Panc1 (cell line): ENCODE measurements around the gene SURF2. TPM values are rescaled to one million over a fixed set of nuclear protein-coding genes. Genes with fewer than 3 reads are reported as not detected.
"Not testable (repeated sequence)": the region's sequence is repeated elsewhere in the genome, so short reads cannot be mapped to it uniquely, and the experiment has no call there.

Experiments
- ATAC-seq: fragments of 200-7000 bp; cut with Tn5 transposase; 2 replicates; pipeline ENCODE4 v1.9.1; 2020; ENCODE audit warnings: mild to moderate bottlenecking, moderate library complexity
- BruUV-seq: library from RNA; stranded (reverse); fragments of 400-500 nt; replicated peaks from 2 replicates; lab custom pipeline; 2021; lab: Mats Ljungman, UMichigan
- CTCF ChIA-PET: fragments of 300-600 bp; sonication (Branson Sonifier 250); formaldehyde crosslinking; loops from one replicate; lab custom pipeline; 2022; ENCODE audit warnings: antibody characterized with exemption; lab: Charles Lee
- POLR2A ChIA-PET: fragments of 300-600 bp; sonication (Branson Sonifier 250); formaldehyde crosslinking; loops from one replicate; lab custom pipeline; 2022; ENCODE audit warnings: antibody characterized with exemption; lab: Charles Lee
- DNase-seq: peaks from one replicate; pipeline ENCODE4 v3.0.0-alpha.2; 2010; ENCODE audit warnings: low read depth, low spot score
- H3K27ac ChIP-seq: 2 replicates; pipeline ENCODE4 v1.5.1; 2011; ENCODE audit warnings: mild to moderate bottlenecking, low read length, inconsistent platforms
- H3K27me3 ChIP-seq: fragments of 200-500 bp; sonication (Bioruptor generic); 2 replicates; pipeline ENCODE4 v1.6.0; 2014; ENCODE audit warnings: low read length, inconsistent platforms; ENCODE audit not compliant: control insufficient read depth, insufficient read depth
- H3K36me3 ChIP-seq: fragments of 200-500 bp; sonication (Bioruptor generic); 2 replicates; pipeline ENCODE4 v1.5.1; 2014; ENCODE audit warnings: inconsistent platforms, mild to moderate bottlenecking, low read length, moderate library complexity; ENCODE audit not compliant: control insufficient read depth, insufficient read depth
- H3K4me1 ChIP-seq: 2 replicates; pipeline ENCODE4 v1.5.1; 2011; ENCODE audit warnings: inconsistent platforms, mild to moderate bottlenecking, low read length, moderate library complexity; ENCODE audit not compliant: control insufficient read depth, insufficient read depth
- H3K4me3 ChIP-seq, 2 experiments: 2 replicates each; pipeline ENCODE4 v1.5.1; 2011 to 2012; ENCODE audit warnings: low read depth in 2 of 2, low read length in 2 of 2, mild to moderate bottlenecking in 2 of 2, inconsistent platforms in 1 of 2, moderate library complexity in 1 of 2
- H3K9me3 ChIP-seq: fragments of 200-500 bp; sonication (Bioruptor generic); 2 replicates; pipeline ENCODE4 v1.5.1; 2014; ENCODE audit warnings: low read depth, mild to moderate bottlenecking, inconsistent platforms, low read length, moderate library complexity; ENCODE audit not compliant: control insufficient read depth, insufficient read depth
- CTCF ChIP-seq: fragments of 450-650 bp; IDR thresholded peaks from 2 replicates; pipeline ENCODE4 v1.5.1; 2017; ENCODE audit warnings: mild to moderate bottlenecking
- POLR2AphosphoS5 ChIP-seq: IDR thresholded peaks from 2 replicates; pipeline ENCODE4 v1.6.1; 2012; ENCODE audit warnings: mild to moderate bottlenecking, low read depth, low read length, moderate library complexity
- REST ChIP-seq, 2 experiments: IDR thresholded peaks; 2 replicates each; pipeline ENCODE4 v1.6.1; 2011 to 2012; ENCODE audit warnings: low read depth in 2 of 2, control low read depth in 1 of 2, low read length in 1 of 2, mild to moderate bottlenecking in 1 of 2, moderate library complexity in 1 of 2; ENCODE audit not compliant: insufficient read depth in 1 of 2
- SIN3A ChIP-seq: IDR thresholded peaks from 2 replicates; pipeline ENCODE4 v1.6.1; 2012; ENCODE audit warnings: low read depth, mild to moderate bottlenecking, low read length, moderate library complexity, borderline replicate concordance; ENCODE audit not compliant: insufficient read depth
- TCF7L2 ChIP-seq: IDR thresholded peaks from 2 replicates; pipeline ENCODE4 v1.6.1; 2011; ENCODE audit warnings: mild to moderate bottlenecking, low read depth, low read length, inconsistent platforms
- in situ Hi-C: cut with HindIII; loops from 2 replicates; pipeline ENCODE4 v1.10.0; 2016; ENCODE audit warnings: low sequenced_read_pairs, low pct_unique_long_range_greater_than_20kb
- intact Hi-C: fragments of 100-400 bp; cut with micrococcal nuclease; formaldehyde crosslinking; loops from one replicate; pipeline ENCODE4 v1.10.0; 2022; ENCODE audit not compliant: unreplicated experiment
- total RNA-seq: library from RNA; stranded (reverse); gene quantifications from one replicate; pipeline ENCODE4 v1.2.1, GENCODE V29; 2021; ENCODE audit not compliant: unreplicated experiment

SURF2 gene
- total RNA-seq, 1 experiment from 2014 or later: 19.2 TPM

DNA sequence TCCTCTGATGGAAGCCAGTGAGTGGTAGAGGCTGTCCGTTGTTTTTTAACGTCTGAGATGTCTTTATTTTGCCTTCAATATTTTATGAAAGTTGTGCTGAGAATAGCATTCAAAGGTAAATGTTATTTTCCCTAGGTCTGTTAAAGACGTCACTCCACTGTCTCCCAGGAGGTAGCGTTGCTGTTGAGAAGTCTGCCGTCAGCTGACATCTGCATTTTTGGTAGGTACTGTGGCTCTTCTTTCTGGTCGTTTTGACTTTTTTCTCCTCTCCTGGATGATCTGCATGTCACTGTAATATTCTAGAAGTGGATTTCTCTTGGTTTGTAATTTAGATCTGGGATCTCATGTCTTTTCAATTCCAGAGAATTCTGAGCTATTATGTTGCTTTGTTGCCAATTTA is 46.7 kb upstream of the SURF2 start:
- ATAC-seq: no peak
- H3K4me1 ChIP-seq: no peaks in the 10 kb centered on the region
- DNase-seq: no peak
- TF ChIP-seq REST (IDR thresholded peaks at IDR 0.05; ENCODE audit: insufficient read depth in 1 of 2, low read depth in 2 of 2, low read length in 1 of 2): no peak
- TF ChIP-seq CTCF: no peak
- TF ChIP-seq SIN3A: no peak
- no peak for TF ChIP-seq TCF7L2
- TF ChIP-seq POLR2AphosphoS5: no peak
- ChIA-PET POLR2A (no interaction called here), CTCF (no interaction called here)
- H3K9me3 ChIP-seq: no peaks in the 10 kb centered on the region
- H3K27ac ChIP-seq: no peak overlapping the region
- H3K36me3 ChIP-seq: no peaks in the 10 kb centered on the region
- H3K4me3 ChIP-seq: no peak overlapping the region
- intact Hi-C loops (no loop called here), in situ Hi-C loops (no loop called here)
- BruUV-seq: no TSS peak
- H3K27me3 ChIP-seq: no peaks in the 10 kb centered on the region

DNA sequence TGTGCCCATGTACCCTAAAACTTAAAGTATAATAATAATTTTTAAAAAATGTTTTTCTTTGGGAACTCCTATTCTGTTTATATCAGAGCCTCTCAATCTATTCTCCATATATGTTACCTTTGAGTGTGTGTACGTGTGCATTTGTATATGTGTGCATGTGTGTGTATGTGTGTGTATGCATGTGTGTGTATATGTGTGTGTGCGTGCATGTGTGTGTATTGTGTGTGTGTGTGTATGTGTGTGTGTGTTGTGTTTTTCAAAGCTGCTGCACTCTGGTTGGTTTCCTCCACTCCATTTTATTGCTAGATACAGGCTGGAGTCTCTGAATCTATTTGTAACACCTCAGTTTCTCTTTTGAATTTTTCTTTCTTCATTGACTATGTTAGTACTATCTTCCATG is 40.4 kb upstream of the SURF2 start:
- ChIA-PET CTCF (no interaction called here), POLR2A (no interaction called here)
- in situ Hi-C loops: no loop called here
- H3K9me3 ChIP-seq: no peaks in the 10 kb centered on the region
- no peak overlapping the region for H3K27ac ChIP-seq
- H3K27me3 ChIP-seq: no peaks in the 10 kb centered on the region
- no peak overlapping the region for H3K4me3 ChIP-seq
- H3K4me1 ChIP-seq: no peaks in the 10 kb centered on the region
- ATAC-seq (no peak), DNase-seq (no peak)
- intact Hi-C loops: no loop called here
- no peaks in the 10 kb centered on the region for H3K36me3 ChIP-seq
- BruUV-seq: no TSS peak
- TF ChIP-seq REST (IDR thresholded peaks at IDR 0.05; ENCODE audit: insufficient read depth in 1 of 2, low read depth in 2 of 2, low read length in 1 of 2) (no peak), SIN3A (no peak), CTCF (no peak), TCF7L2 (no peak), POLR2AphosphoS5 (no peak)

DNA sequence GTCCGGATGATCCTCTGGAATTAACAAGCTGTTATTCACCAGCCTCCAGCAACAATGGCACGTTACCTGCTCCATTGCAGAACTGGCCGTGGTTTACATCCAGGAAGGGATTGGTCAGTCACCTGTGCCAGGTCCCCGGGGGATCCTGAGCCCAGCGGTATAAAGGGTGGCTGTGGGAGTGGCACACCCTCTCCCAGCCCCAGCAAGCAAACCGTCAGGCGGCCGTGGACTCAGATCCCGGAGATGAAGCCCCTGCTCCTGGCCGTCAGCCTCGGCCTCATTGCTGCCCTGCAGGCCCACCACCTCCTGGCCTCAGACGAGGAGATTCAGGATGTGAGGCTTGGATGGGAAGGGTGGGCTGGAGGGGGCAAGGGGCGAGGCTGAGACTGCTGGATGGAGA is 38.8 kb upstream of the SURF2 start:
- in situ Hi-C loops: not testable (repeated sequence)

More for the DNA sequence above, 38.8 kb upstream of the SURF2 start:
- H3K27ac ChIP-seq, H3K4me3 ChIP-seq, intact Hi-C loops, DNase-seq, POLR2A ChIA-PET, BruUV-seq, H3K36me3 ChIP-seq, H3K9me3 ChIP-seq, H3K27me3 ChIP-seq, CTCF ChIA-PET, ATAC-seq, H3K4me1 ChIP-seq: not testable (repeated sequence)
